K562 (cell line): ENCODE results near the gene B3GALT6. TPM values are rescaled to one million over a fixed set of nuclear protein-coding genes. Genes with fewer than 3 reads are reported as not detected.

Experiments
- BACH1 ChIP-seq: fragments of 200-800 bp; sonication (Bioruptor generic); IDR thresholded peaks from 2 replicates; pipeline ENCODE4 v1.6.1; 2016; ENCODE audit warnings: missing genetic modification characterization, missing compliant biosample characterization
- CXXC5 ChIP-seq: fragments of 250-450 bp; sonication (Bioruptor Pico); IDR thresholded peaks from 2 replicates; pipeline ENCODE4 v1.8.0; 2022; ENCODE audit warnings: inconsistent platforms, mild to moderate bottlenecking, moderate library complexity
- E2F4 ChIP-seq: sonication (generic); formaldehyde crosslinking; IDR thresholded peaks from 2 replicates; pipeline ENCODE4 v1.8.0; 2022; ENCODE audit warnings: mild to moderate bottlenecking, low read depth, missing genetic modification reagents
- EP300 ChIP-seq: IDR thresholded peaks from 2 replicates; pipeline ENCODE4 v1.6.1; 2012; ENCODE audit warnings: low read length, improper control_type of control experiment
- ETV5 ChIP-seq: sonication (generic); formaldehyde crosslinking; IDR thresholded peaks from 2 replicates; pipeline ENCODE4 v1.4.0; 2020; ENCODE audit warnings: low read depth, mild to moderate bottlenecking, missing genetic modification reagents
- GABPB1 ChIP-seq: sonication (generic); formaldehyde crosslinking; IDR thresholded peaks from 2 replicates; pipeline ENCODE4 v1.8.0; 2022; ENCODE audit warnings: mild to moderate bottlenecking, missing genetic modification reagents
- HCFC1 ChIP-seq: IDR thresholded peaks from 2 replicates; pipeline ENCODE4 v1.6.1; 2012; ENCODE audit warnings: low read depth, low read length, improper control_type of control experiment
- ILK ChIP-seq: fragments of 450-650 bp; IDR thresholded peaks from 2 replicates; pipeline ENCODE4 v1.6.1; 2016; ENCODE audit warnings: missing genetic modification characterization, low read depth, mild to moderate bottlenecking, missing compliant biosample characterization, moderate library complexity, borderline replicate concordance
- LARP7 ChIP-seq: fragments of 450-650 bp; IDR thresholded peaks from 2 replicates; pipeline ENCODE4 v1.6.1; 2016
- MBD2 ChIP-seq: sonication (generic); IDR thresholded peaks from 2 replicates; pipeline ENCODE4 v1.6.1; 2016; ENCODE audit warnings: low read depth, borderline replicate concordance
- PATZ1 ChIP-seq: fragments of 250-450 bp; sonication (Bioruptor Pico); IDR thresholded peaks from 2 replicates; pipeline ENCODE4 v1.5.0; 2020; ENCODE audit warnings: mild to moderate bottlenecking, borderline replicate concordance
- PHF8 ChIP-seq: fragments of 200-600 bp; sonication (generic); IDR thresholded peaks from 2 replicates; pipeline ENCODE4 v1.6.1; 2012; ENCODE audit warnings: mixed run types, mild to moderate bottlenecking, inconsistent platforms, low read length, moderate library complexity, borderline replicate concordance
- POLR2A ChIP-seq: fragments of 450-650 bp; conservative IDR thresholded peaks from 2 replicates; pipeline ENCODE4 v1.6.1; 2016
- RB1 ChIP-seq: fragments of 450-650 bp; IDR thresholded peaks from 2 replicates; pipeline ENCODE4 v1.6.1; 2017; ENCODE audit warnings: low read depth, mild to moderate bottlenecking
- SIX5 ChIP-seq, 2 experiments: IDR thresholded peaks; 2 replicates each; pipeline ENCODE4 v1.6.1; 2011; ENCODE audit warnings: low read length in 2 of 2, borderline replicate concordance in 1 of 2, low read depth in 1 of 2, mild to moderate bottlenecking in 1 of 2, moderate library complexity in 1 of 2; ENCODE audit not compliant: insufficient read depth in 1 of 2
- SP2 ChIP-seq: IDR thresholded peaks from 2 replicates; pipeline ENCODE4 v1.6.1; 2011; ENCODE audit warnings: mild to moderate bottlenecking, low read depth, low read length, moderate library complexity; ENCODE audit not compliant: poor library complexity, severe bottlenecking; ENCODE audit errors: extremely low read depth
- TCF7 ChIP-seq: sonication (generic); IDR thresholded peaks from 2 replicates; pipeline ENCODE4 v1.6.1; 2016; ENCODE audit warnings: antibody characterized with exemption, borderline replicate concordance
- ZBTB2 ChIP-seq: fragments of 450-650 bp; IDR thresholded peaks from 2 replicates; pipeline ENCODE4 v1.6.1; 2016; ENCODE audit warnings: antibody characterized with exemption
- ZNF263 ChIP-seq: sonication (generic); formaldehyde crosslinking; IDR thresholded peaks from 2 replicates; pipeline ENCODE4 v1.8.0; 2022; ENCODE audit warnings: mild to moderate bottlenecking, missing genetic modification reagents, borderline replicate concordance
- ZNF431 ChIP-seq: sonication (generic); formaldehyde crosslinking; IDR thresholded peaks from 2 replicates; pipeline ENCODE4 v1.8.0; 2022; ENCODE audit warnings: mild to moderate bottlenecking, missing genetic modification reagents
- polyA plus RNA-seq, 8 experiments: library from polyadenylated mRNA; depleted of rRNA in 4 of 8; stranded (reverse) in 5 of 8; unstranded in 3 of 8; fragments of >200 nt; fragmentation: Nextera tagmentation in 2 of 8; fragmentation: Illumina TruSeq in 1 of 8; extraction: Ambion mirVana in 2 of 8; extraction: Trizol in 1 of 8; gene quantifications; 2 replicates each; pipeline versions ENCODE4 v1.2.1 to v1.2.3, GENCODE V29; 2011 to 2014; ENCODE audit warnings: inconsistent platforms in 1 of 8, missing spikeins in 1 of 8
- total RNA-seq, 7 experiments: library from RNA; depleted of rRNA in 6 of 7; stranded (reverse); fragments of >200 nt in 6 of 7; fragmentation: Illumina TruSeq in 2 of 7; extraction: Trizol in 2 of 7; gene quantifications; 2 replicates each; pipeline versions ENCODE4 v1.2.1 to v1.2.3, GENCODE V29; 2011 to 2021; ENCODE audit warnings: low replicate concordance in 1 of 7

B3GALT6 gene
- total and polyA plus RNA-seq, 9 of the 15 experiments (the other 6 are each of a cell fraction or from before 2014, with no cell fraction given), result 0.68 to 29.8 (median 9.9) TPM

GRCh38 chr1:1273512-1274298, 41.7 kb downstream of the B3GALT6 start, which contains the start of gene UBE2J2 (continued):
- TF ChIP-seq MBD2 (peak; percentile 80; the same call in 1 of the 2 replicates), ZNF431 (CRISPR knock-in tag) (0 out of 2 replicates have a peak, but pooled peaks have one; percentile 8), SIX5 (IDR thresholded peaks at IDR 0.05; ENCODE audit: borderline replicate concordance in 1 of 2, insufficient read depth in 1 of 2, low read depth in 1 of 2, low read length in 2 of 2) (peak in 1 of 2 experiments; percentile 50; a peak in 1 of 4 replicates), PATZ1 (no peak), LARP7 (no peak), E2F4 (0 out of 2 replicates have a peak, but pooled peaks have one; percentile 60), ZNF263 (CRISPR knock-in tag) (peak; percentile 48; the same call in 1 of the 2 replicates), SP2 (peak; percentile 97), GABPB1 (CRISPR knock-in tag) (peak; percentile 94), ILK (tag) (no peak), TCF7 (0 out of 2 replicates have a peak, but pooled peaks have one; percentile 60), EP300 (0 out of 2 replicates have a peak, but pooled peaks have one; percentile 28), RB1 (peak; percentile 75), CXXC5 (CRISPR knock-in tag) (peak; percentile 83), PHF8 (peak; percentile 97; the same call in 1 of the 2 replicates), ETV5 (peak; percentile 75; the same call in 1 of the 2 replicates), HCFC1 (peak; percentile 87), POLR2A (peak; percentile 79), BACH1 (tag) (no peak), ZBTB2 (no peak)
